HepG2 (cell line): Measurements from ENCODE around the gene RSF1. TPM values are rescaled to one million over a fixed set of nuclear protein-coding genes. Genes with fewer than 3 reads are reported as not detected.

Source experiments
- ARNT2 ChIP-seq: sonication (generic); formaldehyde crosslinking; IDR thresholded peaks from 2 replicates; pipeline ENCODE4 v1.8.0; 2022; ENCODE audit warnings: mild to moderate bottlenecking, low read depth, missing genetic modification reagents, moderate library complexity
- DNMT3B ChIP-seq: conservative IDR thresholded peaks from 2 replicates; pipeline ENCODE4 v1.6.1; 2016; ENCODE audit warnings: missing biosample characterization, control low read depth
- GATAD1 ChIP-seq: IDR thresholded peaks from 2 replicates; pipeline ENCODE4 v1.6.1; 2016; ENCODE audit warnings: missing genetic modification reagents, missing compliant biosample characterization
- GZF1 ChIP-seq: sonication (generic); formaldehyde crosslinking; IDR thresholded peaks from 2 replicates; pipeline ENCODE4 v1.5.1; 2020; ENCODE audit warnings: mild to moderate bottlenecking, missing genetic modification reagents
- HDAC1 ChIP-seq: sonication (generic); formaldehyde crosslinking; IDR thresholded peaks from 2 replicates; pipeline ENCODE4 v1.5.1; 2020; ENCODE audit warnings: mild to moderate bottlenecking, missing genetic modification reagents
- HOXA5 ChIP-seq: sonication (generic); formaldehyde crosslinking; IDR thresholded peaks from 2 replicates; pipeline ENCODE4 v1.4.0; 2020; ENCODE audit warnings: missing genetic modification reagents
- JDP2 ChIP-seq: sonication (generic); formaldehyde crosslinking; IDR thresholded peaks from 2 replicates; pipeline ENCODE4 v1.8.1; 2022; ENCODE audit warnings: missing genetic modification reagents, borderline replicate concordance
- JUND ChIP-seq: sonication (generic); formaldehyde crosslinking; IDR thresholded peaks from 2 replicates; pipeline ENCODE4 v1.8.0; 2022; ENCODE audit warnings: mild to moderate bottlenecking, missing genetic modification reagents
- KAT2B ChIP-seq: fragments of 150-350 bp; IDR thresholded peaks from 2 replicates; pipeline ENCODE4 v1.6.1; 2014; ENCODE audit warnings: low read depth, low read length, borderline replicate concordance
- POLR2G ChIP-seq: fragments of 200-400 bp; formaldehyde crosslinking; IDR thresholded peaks from 2 replicates; pipeline ENCODE4 v1.6.1; 2018; ENCODE audit warnings: mild to moderate bottlenecking, low read depth, low read length, moderate library complexity
- RFX3 ChIP-seq: IDR thresholded peaks from 2 replicates; pipeline ENCODE4 v1.6.1; 2016; ENCODE audit warnings: missing biosample characterization, missing genetic modification reagents
- RFX5 ChIP-seq: IDR thresholded peaks from 2 replicates; pipeline ENCODE4 v1.6.1; 2011; ENCODE audit warnings: low read depth, low read length, improper control_type of control experiment
- SOX13 ChIP-seq, 3 experiments: fragments of 450-650 bp in 1 of 3; sonication (generic) in 1 of 3; formaldehyde crosslinking in 1 of 3; IDR thresholded peaks in 2 of 3; conservative IDR thresholded peaks in 1 of 3; 2 replicates each; pipeline versions ENCODE4 v1.5.0 to v1.6.1; 2016 to 2020; ENCODE audit warnings: antibody characterized with exemption in 1 of 3, mild to moderate bottlenecking in 1 of 3, missing compliant biosample characterization in 1 of 3, missing genetic modification reagents in 1 of 3, moderate library complexity in 1 of 3
- ZBTB46 ChIP-seq: sonication (generic); formaldehyde crosslinking; IDR thresholded peaks from 2 replicates; pipeline ENCODE4 v1.4.0; 2020; ENCODE audit warnings: mild to moderate bottlenecking, missing genetic modification reagents, borderline replicate concordance
- ZNF337 ChIP-seq: sonication (generic); formaldehyde crosslinking; IDR thresholded peaks from 2 replicates; pipeline ENCODE4 v1.5.1; 2020; ENCODE audit warnings: missing genetic modification reagents, low read depth, mild to moderate bottlenecking, borderline replicate concordance
- ZNF451 ChIP-seq: sonication (generic); formaldehyde crosslinking; IDR thresholded peaks from 2 replicates; pipeline ENCODE4 v1.5.0; 2020; ENCODE audit warnings: mild to moderate bottlenecking, missing genetic modification reagents
- ZNF660 ChIP-seq: sonication (generic); formaldehyde crosslinking; IDR thresholded peaks from 2 replicates; pipeline ENCODE4 v1.5.1; 2020; ENCODE audit warnings: mild to moderate bottlenecking, low read depth, missing genetic modification reagents, borderline replicate concordance
- ZNF674 ChIP-seq: sonication (generic); formaldehyde crosslinking; IDR thresholded peaks from 2 replicates; pipeline ENCODE4 v1.5.0; 2020; ENCODE audit warnings: low read depth, mild to moderate bottlenecking, missing genetic modification reagents
- ZSCAN22 ChIP-seq: sonication (generic); formaldehyde crosslinking; IDR thresholded peaks from 2 replicates; pipeline ENCODE4 v1.4.0; 2020; ENCODE audit warnings: mild to moderate bottlenecking, missing genetic modification reagents
- polyA plus RNA-seq, 8 experiments: library from polyadenylated mRNA; depleted of rRNA in 3 of 8; stranded (reverse) in 7 of 8; unstranded in 1 of 8; fragments of >200 nt; fragmentation: Illumina TruSeq in 4 of 8; extraction: Trizol in 4 of 8; gene quantifications; 2 replicates each; pipeline versions ENCODE4 v1.2.1 to v1.2.3, GENCODE V29; 2011 to 2016; ENCODE audit warnings: low read depth in 4 of 8, missing spikeins in 1 of 8, mixed read lengths in 1 of 8; ENCODE audit not compliant: insufficient read depth in 1 of 8
- total RNA-seq, 5 experiments: library from RNA; depleted of rRNA; stranded (reverse); fragments of >200 nt; fragmentation: Illumina TruSeq; extraction: Trizol; gene quantifications; 2 replicates each; pipeline ENCODE4 v1.2.3, GENCODE V29; 2016; ENCODE audit warnings: low read depth in 1 of 5
- TF ChIP-seq, protein P1 (sequence below): sonication (generic); formaldehyde crosslinking; IDR thresholded peaks from 2 replicates; pipeline ENCODE4 v1.8.1; 2023; ENCODE audit warnings: mild to moderate bottlenecking, inconsistent platforms, moderate library complexity, missing genetic modification reagents, borderline replicate concordance
- TF ChIP-seq, protein P2 (sequence below), 2 experiments: sonication (generic) in 1 of 2; formaldehyde crosslinking in 1 of 2; IDR thresholded peaks; 2 replicates each; pipeline versions ENCODE4 v1.4.0 to v1.6.1; 2018 to 2020; ENCODE audit warnings: missing genetic modification reagents in 2 of 2, borderline replicate concordance in 1 of 2, low read depth in 1 of 2, mild to moderate bottlenecking in 1 of 2, missing biosample characterization in 1 of 2
- TF ChIP-seq, protein P3 (sequence below): IDR thresholded peaks from 2 replicates; pipeline ENCODE4 v1.6.1; 2016; ENCODE audit warnings: missing compliant biosample characterization, missing genetic modification reagents, borderline replicate concordance

Gene RSF1
- total and polyA plus RNA-seq, 2 of the 13 experiments (the other 11 are each of a cell fraction or from before 2014, with no cell fraction given) = 15.5 to 33.1 TPM

- TF ChIP-seq RFX3 (CRISPR knock-in tag) (no peak), GATAD1 (peak; percentile 97), HDAC1 (CRISPR knock-in tag) (no peak; the same call in 1 of the 2 replicates), JUND (CRISPR knock-in tag) (0 out of 2 replicates have a peak, but pooled peaks have one; percentile 16), ZNF660 (no peak), KAT2B (no peak), RFX5 (no peak), POLR2G (peak; percentile 98), ZBTB46 (no peak), ZNF451 (CRISPR knock-in tag) (0 out of 2 replicates have a peak, but pooled peaks have one; percentile 34), ARNT2 (0 out of 2 replicates have a peak, but pooled peaks have one; percentile 59), ZNF337 (0 out of 2 replicates have a peak, but pooled peaks have one; percentile 25), SOX13 (IDR thresholded peaks at IDR 0.05) (no peak; the same call in 1 of the 2 replicates), SOX13 (CRISPR knock-in tag; conservative IDR thresholded peaks at IDR 0.05 in 1 of 2, IDR thresholded peaks at IDR 0.05 in 1 of 2) (peak in 1 of 2 experiments; percentile 55; a peak in 2 of 4 replicates), JDP2 (no peak), ZSCAN22 (CRISPR knock-in tag) (no peak), GZF1 (CRISPR knock-in tag) (peak; percentile 96), ZNF674 (CRISPR knock-in tag) (no peak), HOXA5 (0 out of 2 replicates have a peak, but pooled peaks have one; percentile 41), DNMT3B (CRISPR knock-in tag) (peak; percentile 87)
- TF ChIP-seq, protein P1, sequence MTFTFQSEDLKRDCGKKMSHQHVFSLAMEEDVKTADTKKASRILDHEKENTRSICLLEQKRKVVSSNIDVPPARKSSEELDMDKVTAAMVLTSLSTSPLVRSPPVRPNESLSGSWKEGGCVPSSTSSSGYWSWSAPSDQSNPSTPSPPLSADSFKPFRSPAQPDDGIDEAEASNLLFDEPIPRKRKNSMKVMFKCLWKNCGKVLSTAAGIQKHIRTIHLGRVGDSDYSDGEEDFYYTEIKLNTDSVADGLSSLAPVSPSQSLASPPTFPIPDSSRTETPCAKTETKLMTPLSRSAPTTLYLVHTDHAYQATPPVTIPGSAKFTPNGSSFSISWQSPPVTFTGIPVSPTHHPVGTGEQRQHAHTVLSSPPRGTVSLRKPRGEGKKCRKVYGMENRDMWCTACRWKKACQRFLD = peak; percentile 48; the same call in 1 of the 2 replicates
- TF ChIP-seq, protein P2, sequence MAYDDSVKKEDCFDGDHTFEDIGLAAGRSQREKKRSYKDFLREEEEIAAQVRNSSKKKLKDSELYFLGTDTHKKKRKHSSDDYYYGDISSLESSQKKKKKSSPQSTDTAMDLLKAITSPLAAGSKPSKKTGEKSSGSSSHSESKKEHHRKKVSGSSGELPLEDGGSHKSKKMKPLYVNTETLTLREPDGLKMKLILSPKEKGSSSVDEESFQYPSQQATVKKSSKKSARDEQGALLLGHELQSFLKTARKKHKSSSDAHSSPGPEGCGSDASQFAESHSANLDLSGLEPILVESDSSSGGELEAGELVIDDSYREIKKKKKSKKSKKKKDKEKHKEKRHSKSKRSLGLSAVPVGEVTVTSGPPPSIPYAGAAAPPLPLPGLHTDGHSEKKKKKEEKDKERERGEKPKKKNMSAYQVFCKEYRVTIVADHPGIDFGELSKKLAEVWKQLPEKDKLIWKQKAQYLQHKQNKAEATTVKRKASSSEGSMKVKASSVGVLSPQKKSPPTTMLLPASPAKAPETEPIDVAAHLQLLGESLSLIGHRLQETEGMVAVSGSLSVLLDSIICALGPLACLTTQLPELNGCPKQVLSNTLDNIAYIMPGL (CRISPR knock-in tag; IDR thresholded peaks at IDR 0.05; ENCODE audit: borderline replicate concordance in 1 of 2, low read depth in 1 of 2) = peak; percentile 80 to 88
- TF ChIP-seq, protein P3, sequence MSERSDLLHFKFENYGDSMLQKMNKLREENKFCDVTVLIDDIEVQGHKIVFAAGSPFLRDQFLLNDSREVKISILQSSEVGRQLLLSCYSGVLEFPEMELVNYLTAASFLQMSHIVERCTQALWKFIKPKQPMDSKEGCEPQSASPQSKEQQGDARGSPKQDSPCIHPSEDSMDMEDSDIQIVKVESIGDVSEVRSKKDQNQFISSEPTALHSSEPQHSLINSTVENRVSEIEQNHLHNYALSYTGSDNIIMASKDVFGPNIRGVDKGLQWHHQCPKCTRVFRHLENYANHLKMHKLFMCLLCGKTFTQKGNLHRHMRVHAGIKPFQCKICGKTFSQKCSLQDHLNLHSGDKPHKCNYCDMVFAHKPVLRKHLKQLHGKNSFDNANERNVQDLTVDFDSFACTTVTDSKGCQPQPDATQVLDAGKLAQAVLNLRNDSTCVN = peak; percentile 89; the same call in 1 of the 2 replicates
Measured at GRCh38 chr11:77637345-77638165, 183.0 kb downstream of the RSF1 start, which contains the start of gene CLNS1A (continued).
